ENCODE measurements around the gene KIF1B.

DNA sequence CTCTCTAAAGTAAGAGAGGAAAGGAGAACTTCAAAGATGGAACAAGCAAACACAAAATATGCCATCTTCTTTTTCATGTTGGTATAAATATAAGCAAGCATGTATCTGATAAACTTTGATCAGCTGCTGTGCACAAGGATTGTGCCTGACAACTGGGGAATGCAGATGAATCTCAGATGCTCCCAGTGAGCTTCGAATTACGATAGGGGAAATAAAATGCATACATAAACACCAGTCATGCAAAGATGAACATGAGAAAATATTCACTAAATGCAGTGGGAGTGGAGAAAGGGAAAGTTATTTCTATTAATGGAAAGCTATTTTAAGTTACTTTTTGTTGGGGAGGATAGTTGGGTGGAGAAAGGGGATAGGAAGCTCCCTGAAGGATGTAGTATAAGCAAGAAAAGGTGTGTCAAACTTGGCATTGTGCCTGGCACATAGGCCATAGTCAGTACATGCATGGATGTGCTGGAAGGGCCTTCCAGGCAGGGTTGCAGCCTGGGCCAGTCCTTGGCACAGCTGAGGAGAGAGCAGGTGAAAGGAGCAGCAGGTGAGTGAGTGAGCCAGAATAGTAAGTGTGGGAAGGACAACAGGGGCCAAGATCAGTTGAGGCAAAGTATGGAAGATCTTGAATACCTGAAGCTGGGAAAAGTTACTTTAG lies 130.7 kb downstream of the KIF1B start:
- TF ChIP-seq, protein P1, sequence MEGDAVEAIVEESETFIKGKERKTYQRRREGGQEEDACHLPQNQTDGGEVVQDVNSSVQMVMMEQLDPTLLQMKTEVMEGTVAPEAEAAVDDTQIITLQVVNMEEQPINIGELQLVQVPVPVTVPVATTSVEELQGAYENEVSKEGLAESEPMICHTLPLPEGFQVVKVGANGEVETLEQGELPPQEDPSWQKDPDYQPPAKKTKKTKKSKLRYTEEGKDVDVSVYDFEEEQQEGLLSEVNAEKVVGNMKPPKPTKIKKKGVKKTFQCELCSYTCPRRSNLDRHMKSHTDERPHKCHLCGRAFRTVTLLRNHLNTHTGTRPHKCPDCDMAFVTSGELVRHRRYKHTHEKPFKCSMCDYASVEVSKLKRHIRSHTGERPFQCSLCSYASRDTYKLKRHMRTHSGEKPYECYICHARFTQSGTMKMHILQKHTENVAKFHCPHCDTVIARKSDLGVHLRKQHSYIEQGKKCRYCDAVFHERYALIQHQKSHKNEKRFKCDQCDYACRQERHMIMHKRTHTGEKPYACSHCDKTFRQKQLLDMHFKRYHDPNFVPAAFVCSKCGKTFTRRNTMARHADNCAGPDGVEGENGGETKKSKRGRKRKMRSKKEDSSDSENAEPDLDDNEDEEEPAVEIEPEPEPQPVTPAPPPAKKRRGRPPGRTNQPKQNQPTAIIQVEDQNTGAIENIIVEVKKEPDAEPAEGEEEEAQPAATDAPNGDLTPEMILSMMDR (IDR thresholded peaks at IDR 0.05; ENCODE audit: borderline replicate concordance, extremely low read depth, low read length, poor library complexity, severe bottlenecking) = no peak
- no peak for TF ChIP-seq EZH2 (IDR thresholded peaks at IDR 0.05; ENCODE audit: borderline replicate concordance, low read depth, low read length, severe bottlenecking)
